Measurements from ENCODE around the gene CCDC68. TPM values are rescaled to one million over a fixed set of nuclear protein-coding genes. Genes with fewer than 3 reads are reported as not detected.
"Not testable (repeated sequence)": the region's sequence is repeated elsewhere in the genome, so short reads cannot be mapped to it uniquely, and the experiment has no call there.

Gene CCDC68
- total RNA-seq, 2 donors from 2014 or later, result not detected

- Mint-ChIP-seq H3K4me1 (ENCODE audit: low read depth) (no peaks in the 10 kb centered on the region), H3K27ac (no peak overlapping the region), H3K27me3 (ENCODE audit: low read depth) (peaks cover 6% of the 10 kb centered on the region), H3K36me3 (ENCODE audit: insufficient read depth in 2 of 2) (no peaks in the 10 kb centered on the region), H3K4me3 (no peak overlapping the region), H3K9me3 (no peaks in the 10 kb centered on the region)
- DNase-seq, result no peak
- ATAC-seq (replicated peaks in 1 of 2), result no peak
These were observed 21.8 kb upstream of the CCDC68 start for GRCh38 chr18:54981076-54981475.

- no peak overlapping the region for H3K27ac Mint-ChIP-seq
These were observed 16.3 kb upstream of the CCDC68 start for GRCh38 chr18:54975598-54975997.

GRCh38 chr18:54973046-54973445, 13.8 kb upstream of the CCDC68 start:
- H3K27ac Mint-ChIP-seq, result no peak overlapping the region
- no peak for ATAC-seq (replicated peaks in 1 of 2)
- H3K9me3 Mint-ChIP-seq, result no peaks in the 10 kb centered on the region
- H3K27me3 Mint-ChIP-seq (ENCODE audit: low read depth), result peaks cover 6% of the 10 kb centered on the region
- no peak overlapping the region for H3K4me3 Mint-ChIP-seq
- DNase-seq, result no peak
- no peaks in the 10 kb centered on the region for H3K36me3 Mint-ChIP-seq (ENCODE audit: insufficient read depth in 2 of 2)
- no peaks in the 10 kb centered on the region for H3K4me1 Mint-ChIP-seq (ENCODE audit: low read depth)

More at GRCh38 chr18:54975598-54975997, 16.3 kb upstream of the CCDC68 start:
- no peaks in the 10 kb centered on the region for H3K9me3 Mint-ChIP-seq
- peaks cover 6% of the 10 kb centered on the region for H3K27me3 Mint-ChIP-seq (ENCODE audit: low read depth)
- no peak overlapping the region for H3K4me3 Mint-ChIP-seq
- ATAC-seq (replicated peaks in 1 of 2), result no peak
- no peaks in the 10 kb centered on the region for H3K4me1 Mint-ChIP-seq (ENCODE audit: low read depth)
- DNase-seq, result no peak
- H3K36me3 Mint-ChIP-seq (ENCODE audit: insufficient read depth in 2 of 2), result no peaks in the 10 kb centered on the region

GRCh38 chr18:54968807-54969206, 9.5 kb upstream of the CCDC68 start:
- no peak for ATAC-seq (replicated peaks in 1 of 2)
- DNase-seq, result no peak
- Mint-ChIP-seq H3K4me3 (no peak overlapping the region), H3K4me1 (ENCODE audit: low read depth) (no peaks in the 10 kb centered on the region), H3K9me3 (no peaks in the 10 kb centered on the region), H3K27me3 (ENCODE audit: low read depth) (peaks cover 8% of the 10 kb centered on the region), H3K36me3 (ENCODE audit: insufficient read depth in 2 of 2) (no peaks in the 10 kb centered on the region), H3K27ac (no peak overlapping the region)

GRCh38 chr18:54968237-54968636, 9.0 kb upstream of the CCDC68 start:
- not testable (repeated sequence) for H3K27ac Mint-ChIP-seq; H3K4me1 Mint-ChIP-seq (ENCODE audit: low read depth); ATAC-seq (replicated peaks in 1 of 2); H3K9me3 Mint-ChIP-seq; DNase-seq; H3K4me3 Mint-ChIP-seq; H3K36me3 Mint-ChIP-seq (ENCODE audit: insufficient read depth in 2 of 2)
- H3K27me3 Mint-ChIP-seq (ENCODE audit: low read depth), result peaks cover 14% of the 10 kb centered on the region

GRCh38 chr18:54967786-54968185, 8.5 kb upstream of the CCDC68 start:
- H3K36me3 Mint-ChIP-seq (ENCODE audit: insufficient read depth in 2 of 2), result no peaks in the 10 kb centered on the region
- no peaks in the 10 kb centered on the region for H3K4me1 Mint-ChIP-seq (ENCODE audit: low read depth)
- H3K27ac Mint-ChIP-seq, result no peak overlapping the region
- no peak overlapping the region for H3K4me3 Mint-ChIP-seq
- peaks cover 16% of the 10 kb centered on the region for H3K27me3 Mint-ChIP-seq (ENCODE audit: low read depth)
- DNase-seq, result no peak
- ATAC-seq (replicated peaks in 1 of 2), result no peak
- H3K9me3 Mint-ChIP-seq, result no peaks in the 10 kb centered on the region

- Mint-ChIP-seq H3K27me3 (ENCODE audit: low read depth) (peaks cover 35% of the 10 kb centered on the region), H3K36me3 (ENCODE audit: insufficient read depth in 2 of 2) (no peaks in the 10 kb centered on the region), H3K4me1 (ENCODE audit: low read depth) (peaks cover 6% of the 10 kb centered on the region), H3K27ac (no peak overlapping the region), H3K9me3 (no peaks in the 10 kb centered on the region), H3K4me3 (no peak overlapping the region)
- DNase-seq (no peak), ATAC-seq (replicated peaks in 1 of 2) (no peak)
These were observed 5.5 kb upstream of the CCDC68 start for GRCh38 chr18:54964741-54965140.

GRCh38 chr18:54962919-54963645, 3.8 kb upstream of the CCDC68 start:
- H3K27ac Mint-ChIP-seq, result no peak overlapping the region
- no peak for ATAC-seq (replicated peaks in 1 of 2)
- peaks cover 6% of the 10 kb centered on the region for H3K4me1 Mint-ChIP-seq (ENCODE audit: low read depth)
- no peak for DNase-seq
- no peaks in the 10 kb centered on the region for H3K9me3 Mint-ChIP-seq
- H3K36me3 Mint-ChIP-seq (ENCODE audit: insufficient read depth in 2 of 2), result no peaks in the 10 kb centered on the region
- H3K4me3 Mint-ChIP-seq, result no peak overlapping the region
- peaks cover 46% of the 10 kb centered on the region for H3K27me3 Mint-ChIP-seq (ENCODE audit: low read depth)

- Mint-ChIP-seq H3K36me3 (ENCODE audit: insufficient read depth in 2 of 2) (no peaks in the 10 kb centered on the region), H3K9me3 (no peaks in the 10 kb centered on the region), H3K4me1 (ENCODE audit: low read depth) (peaks cover 6% of the 10 kb centered on the region), H3K4me3 (no peak overlapping the region), H3K27me3 (ENCODE audit: low read depth) (peaks cover 57% of the 10 kb centered on the region), H3K27ac (no peak overlapping the region)
- DNase-seq (no peak), ATAC-seq (replicated peaks in 1 of 2) (no peak)
These were observed 2.6 kb upstream of the CCDC68 start for GRCh38 chr18:54961868-54962267.

GRCh38 chr18:54961016-54961423, 1.8 kb upstream of the CCDC68 start:
- H3K4me3 Mint-ChIP-seq, result no peak overlapping the region
- no peak for ATAC-seq (replicated peaks in 1 of 2)

GRCh38 chr18:54960197-54960596, 936 bp upstream of the CCDC68 start:
- H3K9me3 Mint-ChIP-seq, result no peaks in the 10 kb centered on the region
- peak overlapping the region; percentile 29 for H3K4me3 Mint-ChIP-seq
- DNase-seq (no peak), ATAC-seq (replicated peaks in 1 of 2) (no peak)
- peaks cover 6% of the 10 kb centered on the region for H3K4me1 Mint-ChIP-seq (ENCODE audit: low read depth)
- no peak overlapping the region for H3K27ac Mint-ChIP-seq
- peaks cover 64% of the 10 kb centered on the region for H3K27me3 Mint-ChIP-seq (ENCODE audit: low read depth)
- no peaks in the 10 kb centered on the region for H3K36me3 Mint-ChIP-seq (ENCODE audit: insufficient read depth in 2 of 2)

More at GRCh38 chr18:54961016-54961423, 1.8 kb upstream of the CCDC68 start:
- no peaks in the 10 kb centered on the region for H3K36me3 Mint-ChIP-seq (ENCODE audit: insufficient read depth in 2 of 2)
- H3K27me3 Mint-ChIP-seq (ENCODE audit: low read depth), result peaks cover 64% of the 10 kb centered on the region
- DNase-seq, result no peak
- no peaks in the 10 kb centered on the region for H3K9me3 Mint-ChIP-seq
- H3K4me1 Mint-ChIP-seq (ENCODE audit: low read depth), result peaks cover 6% of the 10 kb centered on the region
- no peak overlapping the region for H3K27ac Mint-ChIP-seq

- Mint-ChIP-seq H3K27ac (no peak overlapping the region), H3K4me1 (ENCODE audit: low read depth) (peaks cover 6% of the 10 kb centered on the region), H3K27me3 (ENCODE audit: low read depth) (peaks cover 56% of the 10 kb centered on the region), H3K4me3 (no peak overlapping the region), H3K36me3 (ENCODE audit: insufficient read depth in 2 of 2) (no peaks in the 10 kb centered on the region), H3K9me3 (no peaks in the 10 kb centered on the region)
- ATAC-seq (replicated peaks in 1 of 2), result no peak
- DNase-seq, result no peak
These were observed 1.3 kb downstream of the CCDC68 start for GRCh38 chr18:54957996-54958395.

GRCh38 chr18:54957296-54957832, 1.9 kb downstream of the CCDC68 start:
- no peak for ATAC-seq (replicated peaks in 1 of 2)
- Mint-ChIP-seq H3K36me3 (ENCODE audit: insufficient read depth in 2 of 2) (no peaks in the 10 kb centered on the region), H3K9me3 (no peaks in the 10 kb centered on the region), H3K4me1 (ENCODE audit: low read depth) (peaks cover 6% of the 10 kb centered on the region), H3K4me3 (no peak overlapping the region), H3K27ac (no peak overlapping the region), H3K27me3 (ENCODE audit: low read depth) (peaks cover 55% of the 10 kb centered on the region)
- no peak for DNase-seq

GRCh38 chr18:54956506-54956905, 2.8 kb downstream of the CCDC68 start:
- Mint-ChIP-seq H3K4me3 (no peak overlapping the region), H3K4me1 (ENCODE audit: low read depth) (peaks cover 6% of the 10 kb centered on the region), H3K27ac (no peak overlapping the region), H3K36me3 (ENCODE audit: insufficient read depth in 2 of 2) (no peaks in the 10 kb centered on the region), H3K27me3 (ENCODE audit: low read depth) (peaks cover 48% of the 10 kb centered on the region), H3K9me3 (no peaks in the 10 kb centered on the region)
- no peak for DNase-seq
- ATAC-seq (replicated peaks in 1 of 2), result no peak
